Muscle layer of duodenum (tissue), 2 donors: ENCODE data around the gene ZFYVE27.

Experiments
- H3K27ac ChIP-seq: one replicate; pipeline ENCODE4 v1.7.0; 2013; ENCODE audit warnings: mild to moderate bottlenecking, low read length
- H3K27me3 ChIP-seq: one replicate; pipeline ENCODE4 v1.7.0; 2013; ENCODE audit warnings: low read depth, mild to moderate bottlenecking, control low read depth, low read length
- H3K36me3 ChIP-seq, 2 donors: one replicate each; pipeline ENCODE4 v1.7.0; 2013; ENCODE audit warnings: low read length in 2 of 2, control low read depth in 1 of 2, mild to moderate bottlenecking in 1 of 2; ENCODE audit not compliant: insufficient read depth in 2 of 2, control insufficient read depth in 1 of 2
- H3K4me1 ChIP-seq, 2 donors: one replicate each; pipeline ENCODE4 v1.7.0; 2013; ENCODE audit warnings: low read length in 2 of 2, mild to moderate bottlenecking in 2 of 2, control low read depth in 1 of 2, moderate library complexity in 1 of 2; ENCODE audit not compliant: insufficient read depth in 2 of 2, control insufficient read depth in 1 of 2
- H3K4me3 ChIP-seq, 2 donors: one replicate each; pipeline ENCODE4 v1.7.0; 2013; ENCODE audit warnings: low read length in 2 of 2, low read depth in 1 of 2, mild to moderate bottlenecking in 1 of 2
- H3K9me3 ChIP-seq, 2 donors: one replicate each; pipeline ENCODE4 v1.7.0; 2013; ENCODE audit warnings: low read length in 2 of 2, control low read depth in 1 of 2, mild to moderate bottlenecking in 1 of 2; ENCODE audit not compliant: control insufficient read depth in 1 of 2
- donor health status: healthy.

ZFYVE27 gene

GRCh38 chr10:97718178-97718577 lies 18.8 kb upstream of the ZFYVE27 start:
- no peaks in the 10 kb centered on the region for H3K27me3 ChIP-seq
- H3K9me3 ChIP-seq: no peaks in the 10 kb centered on the region
- peaks cover 2 to 4% of the 10 kb centered on the region in 2 donors for H3K36me3 ChIP-seq
- H3K4me3 ChIP-seq: no peak overlapping the region
- H3K4me1 ChIP-seq: peaks cover 21 to 46% of the 10 kb centered on the region in 2 donors
- H3K27ac ChIP-seq: peak overlapping the region; percentile 67

- Histone ChIP-seq H3K27me3 (no peaks in the 10 kb centered on the region), H3K36me3 (peaks cover 2 to 4% of the 10 kb centered on the region in 2 donors), H3K9me3 (no peaks in the 10 kb centered on the region), H3K4me3 (no peak overlapping the region), H3K4me1 (peaks cover 21 to 46% of the 10 kb centered on the region in 2 donors), H3K27ac (peak overlapping the region; percentile 67)
Measured at GRCh38 chr10:97718659-97719142, 18.2 kb upstream of the ZFYVE27 start.

GRCh38 chr10:97719602-97720001 lies 17.3 kb upstream of the ZFYVE27 start:
- Histone ChIP-seq H3K36me3 (peaks cover 0 to 4% of the 10 kb centered on the region in 2 donors), H3K4me1 (peaks cover 21 to 46% of the 10 kb centered on the region in 2 donors), H3K27ac (peak overlapping the region; percentile 51), H3K9me3 (no peaks in the 10 kb centered on the region), H3K27me3 (no peaks in the 10 kb centered on the region), H3K4me3 (no peak overlapping the region)

- no peaks in the 10 kb centered on the region for H3K27me3 ChIP-seq
- no peak overlapping the region for H3K4me3 ChIP-seq
- H3K27ac ChIP-seq: no peak overlapping the region
- peaks cover 0 to 4% of the 10 kb centered on the region in 2 donors for H3K36me3 ChIP-seq
- peaks cover 14 to 33% of the 10 kb centered on the region in 2 donors for H3K4me1 ChIP-seq
- H3K9me3 ChIP-seq: no peaks in the 10 kb centered on the region
Measured at GRCh38 chr10:97721871-97722780, 14.8 kb upstream of the ZFYVE27 start.

- no peaks in the 10 kb centered on the region for H3K9me3 ChIP-seq
- no peaks in the 10 kb centered on the region for H3K27me3 ChIP-seq
- H3K27ac ChIP-seq: no peak overlapping the region
- H3K36me3 ChIP-seq: no peaks in the 10 kb centered on the region
- H3K4me3 ChIP-seq: no peak overlapping the region
- H3K4me1 ChIP-seq: peaks cover 14 to 24% of the 10 kb centered on the region in 2 donors
Measured at GRCh38 chr10:97723001-97723400, 13.9 kb upstream of the ZFYVE27 start.

DNA sequence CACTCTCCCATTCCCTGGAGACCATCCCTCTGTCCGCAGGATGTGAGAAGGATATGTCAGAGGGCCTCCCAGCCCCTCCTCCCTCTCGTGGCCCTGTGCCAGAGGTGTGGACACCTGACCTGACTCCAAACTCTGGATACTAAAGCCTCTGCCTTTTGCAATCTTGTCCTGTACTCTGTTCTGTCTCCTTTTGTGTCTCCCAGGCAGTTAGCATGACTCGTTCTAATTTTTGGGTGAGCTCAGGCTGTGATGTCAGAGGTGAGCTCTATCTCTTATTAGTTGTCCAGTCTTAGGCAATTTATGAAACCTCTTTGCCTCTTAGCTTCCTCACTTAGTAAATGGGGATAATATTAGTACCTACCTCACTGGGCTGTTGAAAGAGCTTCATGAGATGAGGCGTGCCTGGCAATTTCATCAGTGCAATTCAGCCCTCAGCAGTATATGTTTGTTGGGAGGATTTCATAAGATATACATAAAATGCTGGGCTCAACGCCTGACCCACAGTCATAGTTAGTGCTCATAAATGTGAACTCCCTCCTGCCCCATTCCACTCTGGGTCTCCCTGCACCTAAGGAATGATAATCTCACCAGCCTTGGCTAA lies 12.5 kb upstream of the ZFYVE27 start:
- Histone ChIP-seq H3K4me1 (peaks cover 3 to 9% of the 10 kb centered on the region in 2 donors), H3K27ac (no peak overlapping the region), H3K4me3 (no peak overlapping the region), H3K27me3 (no peaks in the 10 kb centered on the region), H3K36me3 (no peaks in the 10 kb centered on the region), H3K9me3 (no peaks in the 10 kb centered on the region)

GRCh38 chr10:97726636-97727178 lies 10.2 kb upstream of the ZFYVE27 start:
- Histone ChIP-seq H3K4me1 (peaks cover 0 to 13% of the 10 kb centered on the region in 2 donors), H3K4me3 (peak overlapping the region in 1 of 2 donors; percentile 19), H3K9me3 (no peaks in the 10 kb centered on the region), H3K36me3 (no peaks in the 10 kb centered on the region), H3K27me3 (no peaks in the 10 kb centered on the region), H3K27ac (no peak overlapping the region)

- Histone ChIP-seq H3K9me3 (no peaks in the 10 kb centered on the region), H3K27me3 (no peaks in the 10 kb centered on the region), H3K4me3 (no peak overlapping the region), H3K36me3 (no peaks in the 10 kb centered on the region), H3K4me1 (peaks cover 0 to 18% of the 10 kb centered on the region in 2 donors), H3K27ac (no peak overlapping the region)
Measured at GRCh38 chr10:97729014-97729413, 7.9 kb upstream of the ZFYVE27 start.

DNA sequence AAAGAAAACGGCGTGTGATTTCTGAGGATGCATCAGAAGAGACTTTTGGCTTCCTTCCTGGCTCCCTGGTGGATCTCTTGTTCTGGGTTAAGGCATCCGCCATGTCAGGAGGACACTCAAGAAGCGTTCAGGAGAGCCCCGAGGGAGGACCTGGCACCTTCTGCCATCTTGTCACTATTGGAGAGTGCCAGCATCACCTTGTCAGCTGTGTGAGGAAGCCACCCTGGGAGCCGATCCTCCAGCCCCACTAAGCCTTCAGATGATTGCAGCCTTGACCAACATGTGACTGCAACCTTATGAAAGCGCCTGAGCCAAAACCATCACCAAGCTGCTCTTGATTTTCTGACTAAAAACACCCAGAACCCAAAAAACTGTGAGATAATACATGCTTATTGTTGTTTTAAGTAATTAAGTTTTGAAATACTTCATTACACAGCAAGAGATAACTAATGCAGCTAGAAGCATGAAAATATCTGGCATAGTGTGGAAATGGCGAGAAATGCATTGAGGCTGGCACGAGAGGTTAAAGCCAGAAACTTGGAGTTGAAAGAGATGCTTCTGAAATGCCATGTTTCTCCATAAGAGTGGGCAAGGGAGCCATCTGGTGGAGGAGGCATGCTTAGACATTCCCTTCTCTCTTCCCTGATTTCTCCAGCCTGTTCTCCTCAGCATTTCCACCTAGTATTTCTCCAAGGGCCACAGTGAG lies 5.4 kb upstream of the ZFYVE27 start:
- no peak overlapping the region for H3K27ac ChIP-seq
- H3K9me3 ChIP-seq: no peaks in the 10 kb centered on the region
- no peaks in the 10 kb centered on the region for H3K27me3 ChIP-seq
- peaks cover 0 to 16% of the 10 kb centered on the region in 2 donors for H3K4me1 ChIP-seq
- H3K36me3 ChIP-seq: no peaks in the 10 kb centered on the region
- no peak overlapping the region for H3K4me3 ChIP-seq

DNA sequence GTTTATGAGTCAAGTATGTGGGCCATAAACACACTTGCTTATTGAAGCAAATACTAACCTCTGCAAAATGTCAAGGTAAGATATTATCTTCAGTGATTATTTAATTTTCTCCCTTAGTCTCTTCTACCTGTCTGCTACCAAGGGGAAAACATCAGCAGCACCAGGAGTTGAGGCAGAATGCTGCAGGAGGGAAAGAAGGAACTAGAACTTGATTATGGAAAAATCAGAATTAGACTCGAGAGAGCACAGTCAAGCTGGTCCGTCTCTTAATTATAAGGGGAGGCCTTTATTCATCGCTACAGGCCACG lies 4.9 kb upstream of the ZFYVE27 start:
- Histone ChIP-seq H3K36me3 (no peaks in the 10 kb centered on the region), H3K4me1 (peaks cover 0 to 11% of the 10 kb centered on the region in 2 donors), H3K27me3 (no peaks in the 10 kb centered on the region), H3K9me3 (no peaks in the 10 kb centered on the region), H3K27ac (no peak overlapping the region), H3K4me3 (no peak overlapping the region)

- Histone ChIP-seq H3K27me3 (no peaks in the 10 kb centered on the region), H3K27ac (no peak overlapping the region), H3K4me3 (no peak overlapping the region), H3K9me3 (no peaks in the 10 kb centered on the region), H3K36me3 (no peaks in the 10 kb centered on the region), H3K4me1 (peaks cover 5 to 16% of the 10 kb centered on the region in 2 donors)
Measured at GRCh38 chr10:97733256-97733655, 3.7 kb upstream of the ZFYVE27 start.
